ENCODE data around the gene ANGPTL4.

The ANGPTL4 gene

DNA sequence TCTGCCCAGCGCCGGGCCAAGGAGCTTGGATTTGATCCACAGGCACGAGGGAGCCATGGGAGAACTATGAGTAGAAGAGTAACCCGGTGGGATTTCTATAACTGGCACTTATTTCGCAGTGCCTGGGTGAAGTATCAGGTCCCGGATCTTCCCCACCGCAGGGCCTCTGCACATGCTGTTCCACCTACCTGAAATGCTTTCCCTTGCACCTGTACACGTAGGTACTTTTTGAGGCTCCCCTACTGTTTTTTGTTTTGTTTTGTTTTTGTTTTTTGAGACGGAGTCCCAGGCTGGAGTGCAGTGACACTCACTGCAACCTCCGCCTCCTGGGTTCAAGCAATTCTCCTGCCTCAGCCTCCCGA, 20.5 kb upstream of the ANGPTL4 start:
- TF ChIP-seq TAF1 (IDR thresholded peaks at IDR 0.05; ENCODE audit: low read depth) (no peak), ZBTB7A (IDR thresholded peaks at IDR 0.05; ENCODE audit: low read depth) (no peak), NFIC (IDR thresholded peaks at IDR 0.05) (no peak), EGR1 (IDR thresholded peaks at IDR 0.05) (0 out of 2 replicates have a peak, but pooled peaks have one; percentile 1)
- TF ChIP-seq, protein P1, sequence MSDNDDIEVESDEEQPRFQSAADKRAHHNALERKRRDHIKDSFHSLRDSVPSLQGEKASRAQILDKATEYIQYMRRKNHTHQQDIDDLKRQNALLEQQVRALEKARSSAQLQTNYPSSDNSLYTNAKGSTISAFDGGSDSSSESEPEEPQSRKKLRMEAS (IDR thresholded peaks at IDR 0.05), result no peak

DNA sequence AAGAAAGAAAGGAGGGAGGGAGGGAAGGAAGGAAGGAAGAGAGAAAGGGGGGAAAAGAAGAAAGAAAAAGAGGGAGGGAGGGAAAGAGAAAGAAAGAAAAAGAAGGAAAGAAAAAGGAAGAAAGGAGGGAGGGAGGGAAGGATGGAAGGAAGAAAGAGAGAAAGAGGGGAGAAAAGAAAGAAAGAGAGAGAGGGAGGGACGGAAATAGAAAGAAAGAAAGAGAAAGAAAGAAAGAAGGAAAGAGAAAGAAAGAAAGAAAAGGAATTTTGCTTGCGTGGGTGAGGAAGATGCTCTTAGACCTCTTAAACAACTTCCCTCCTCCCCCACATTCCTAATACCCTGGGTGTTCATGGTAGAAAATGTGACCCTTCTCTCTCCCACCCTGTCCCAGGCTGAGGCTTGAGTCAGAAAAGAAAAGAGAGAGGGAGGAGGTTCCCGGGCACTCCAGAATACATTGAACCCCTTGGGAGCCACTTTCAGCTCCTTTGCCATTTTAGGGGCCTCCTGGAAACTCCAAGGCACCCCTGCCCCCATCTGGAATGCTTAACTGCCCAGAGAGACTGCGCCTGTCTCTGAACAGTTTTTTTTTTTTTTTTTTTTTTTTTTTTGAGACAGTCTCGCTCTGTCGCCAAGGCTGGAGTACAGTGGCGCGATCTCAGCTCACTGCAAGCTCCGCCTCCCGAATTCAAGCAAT, 11.7 kb upstream of the ANGPTL4 start:
- no peak for TF ChIP-seq TCF12 (IDR thresholded peaks at IDR 0.05; ENCODE audit: low read depth)
- TF ChIP-seq TAF1 (IDR thresholded peaks at IDR 0.05; ENCODE audit: low read depth), result no peak
- TF ChIP-seq, protein P1 (IDR thresholded peaks at IDR 0.05), result no peak
- no peak for TF ChIP-seq CEBPB (IDR thresholded peaks at IDR 0.05)
- no peak for TF ChIP-seq ZBTB7A (IDR thresholded peaks at IDR 0.05; ENCODE audit: low read depth)
- TF ChIP-seq, protein P2, sequence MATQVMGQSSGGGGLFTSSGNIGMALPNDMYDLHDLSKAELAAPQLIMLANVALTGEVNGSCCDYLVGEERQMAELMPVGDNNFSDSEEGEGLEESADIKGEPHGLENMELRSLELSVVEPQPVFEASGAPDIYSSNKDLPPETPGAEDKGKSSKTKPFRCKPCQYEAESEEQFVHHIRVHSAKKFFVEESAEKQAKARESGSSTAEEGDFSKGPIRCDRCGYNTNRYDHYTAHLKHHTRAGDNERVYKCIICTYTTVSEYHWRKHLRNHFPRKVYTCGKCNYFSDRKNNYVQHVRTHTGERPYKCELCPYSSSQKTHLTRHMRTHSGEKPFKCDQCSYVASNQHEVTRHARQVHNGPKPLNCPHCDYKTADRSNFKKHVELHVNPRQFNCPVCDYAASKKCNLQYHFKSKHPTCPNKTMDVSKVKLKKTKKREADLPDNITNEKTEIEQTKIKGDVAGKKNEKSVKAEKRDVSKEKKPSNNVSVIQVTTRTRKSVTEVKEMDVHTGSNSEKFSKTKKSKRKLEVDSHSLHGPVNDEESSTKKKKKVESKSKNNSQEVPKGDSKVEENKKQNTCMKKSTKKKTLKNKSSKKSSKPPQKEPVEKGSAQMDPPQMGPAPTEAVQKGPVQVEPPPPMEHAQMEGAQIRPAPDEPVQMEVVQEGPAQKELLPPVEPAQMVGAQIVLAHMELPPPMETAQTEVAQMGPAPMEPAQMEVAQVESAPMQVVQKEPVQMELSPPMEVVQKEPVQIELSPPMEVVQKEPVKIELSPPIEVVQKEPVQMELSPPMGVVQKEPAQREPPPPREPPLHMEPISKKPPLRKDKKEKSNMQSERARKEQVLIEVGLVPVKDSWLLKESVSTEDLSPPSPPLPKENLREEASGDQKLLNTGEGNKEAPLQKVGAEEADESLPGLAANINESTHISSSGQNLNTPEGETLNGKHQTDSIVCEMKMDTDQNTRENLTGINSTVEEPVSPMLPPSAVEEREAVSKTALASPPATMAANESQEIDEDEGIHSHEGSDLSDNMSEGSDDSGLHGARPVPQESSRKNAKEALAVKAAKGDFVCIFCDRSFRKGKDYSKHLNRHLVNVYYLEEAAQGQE (IDR thresholded peaks at IDR 0.05; ENCODE audit: low read depth), result no peak
- TF ChIP-seq EP300 (IDR thresholded peaks at IDR 0.05; ENCODE audit: borderline replicate concordance), result no peak

DNA sequence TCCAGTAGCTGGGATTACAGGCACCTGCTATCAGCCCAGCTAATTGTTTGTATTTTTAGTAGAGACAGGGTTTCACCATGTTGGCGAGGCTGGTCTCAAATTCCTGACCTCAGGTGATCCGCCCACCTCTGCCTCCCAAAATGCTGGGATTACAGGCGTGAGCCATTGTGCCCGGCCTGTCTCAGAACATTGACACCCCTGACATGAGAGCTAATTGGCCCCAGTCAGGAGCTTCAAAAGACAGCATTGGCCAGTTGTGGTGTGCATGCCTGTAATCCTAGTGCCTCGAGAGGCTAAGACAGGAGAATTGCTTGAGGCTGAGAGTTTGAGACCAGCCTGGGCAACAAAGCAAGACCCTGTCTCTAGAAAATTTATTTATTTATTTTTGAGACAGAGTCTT, 11.1 kb upstream of the ANGPTL4 start:
- TF ChIP-seq, protein P1 (IDR thresholded peaks at IDR 0.05), result peak; percentile 28; the same call in 1 of the 2 replicates

DNA sequence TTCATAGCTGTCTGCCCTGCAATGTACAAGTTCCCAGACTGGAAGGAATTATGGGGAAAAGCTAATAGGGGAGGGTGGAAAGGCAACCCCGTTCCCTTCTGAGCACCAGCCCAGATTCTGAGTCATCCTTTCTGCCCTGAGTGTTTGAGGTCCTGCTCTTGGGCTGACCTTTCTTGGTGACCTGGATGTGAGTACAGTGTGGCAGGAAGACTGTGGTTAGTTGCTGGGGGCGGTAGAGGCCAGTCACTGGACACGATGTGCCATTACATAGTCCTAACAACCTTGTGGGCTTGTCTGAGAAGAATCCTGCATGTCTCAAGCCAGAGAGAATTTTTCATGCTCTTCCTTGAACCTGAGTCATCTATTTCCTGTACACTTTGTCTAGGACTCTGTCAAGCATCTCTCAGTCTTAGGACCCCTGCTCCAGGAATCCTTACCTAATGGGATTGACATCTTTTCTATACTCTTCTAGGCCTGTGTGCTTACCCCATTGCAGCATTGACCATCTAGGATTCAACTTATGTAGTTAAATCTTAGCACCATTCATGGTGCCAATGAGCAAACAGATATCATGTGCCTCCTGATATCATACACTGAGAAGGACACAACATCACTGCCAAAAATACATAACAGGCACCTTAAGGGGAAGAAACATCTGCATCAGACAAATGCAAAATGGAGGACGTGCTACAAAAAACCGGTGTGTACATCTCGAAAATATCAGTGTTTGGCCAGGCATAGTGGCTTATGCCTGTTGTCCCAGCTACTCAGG, 8.1 kb upstream of the ANGPTL4 start:
- TF ChIP-seq NFIC (IDR thresholded peaks at IDR 0.05) (no peak), FOXM1 (IDR thresholded peaks at IDR 0.05; ENCODE audit: borderline replicate concordance, low read depth) (no peak), YY1 (IDR thresholded peaks at IDR 0.05; ENCODE audit: low read depth) (no peak), EGR1 (IDR thresholded peaks at IDR 0.05) (no peak), EP300 (IDR thresholded peaks at IDR 0.05; ENCODE audit: borderline replicate concordance) (no peak), TCF12 (IDR thresholded peaks at IDR 0.05; ENCODE audit: low read depth) (no peak)
- TF ChIP-seq, protein P2 (IDR thresholded peaks at IDR 0.05; ENCODE audit: low read depth), result no peak

DNA sequence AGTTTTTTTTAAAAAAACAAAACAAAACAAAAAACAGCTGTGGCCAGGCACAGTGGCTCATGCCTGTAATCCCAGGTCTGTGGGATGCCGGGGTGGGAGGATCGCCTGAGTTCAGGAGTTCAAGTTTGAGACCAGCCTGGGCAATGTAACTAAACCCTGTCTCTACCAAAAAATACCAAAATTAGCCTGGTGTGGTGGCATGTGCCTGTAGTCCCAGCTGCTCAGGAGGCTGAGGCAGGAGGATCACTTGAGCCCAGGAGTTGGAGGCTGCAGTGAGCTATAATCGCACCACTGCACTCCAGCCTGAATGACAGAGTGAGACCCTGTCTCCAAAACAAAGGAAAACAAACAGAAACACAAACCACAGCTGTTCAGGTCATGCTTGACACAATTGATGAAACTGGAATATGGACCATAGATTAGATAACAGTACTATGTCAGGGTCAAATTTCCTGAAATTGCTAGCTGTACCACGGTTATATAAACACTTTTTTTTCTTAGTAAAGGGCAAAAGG, 6.9 kb upstream of the ANGPTL4 start:
- TF ChIP-seq, protein P2 (IDR thresholded peaks at IDR 0.05; ENCODE audit: low read depth), result no peak
- no peak for TF ChIP-seq CREB1 (IDR thresholded peaks at IDR 0.05; ENCODE audit: low read depth)
- TF ChIP-seq TAF1 (IDR thresholded peaks at IDR 0.05; ENCODE audit: low read depth), result no peak
- TF ChIP-seq, protein P3, sequence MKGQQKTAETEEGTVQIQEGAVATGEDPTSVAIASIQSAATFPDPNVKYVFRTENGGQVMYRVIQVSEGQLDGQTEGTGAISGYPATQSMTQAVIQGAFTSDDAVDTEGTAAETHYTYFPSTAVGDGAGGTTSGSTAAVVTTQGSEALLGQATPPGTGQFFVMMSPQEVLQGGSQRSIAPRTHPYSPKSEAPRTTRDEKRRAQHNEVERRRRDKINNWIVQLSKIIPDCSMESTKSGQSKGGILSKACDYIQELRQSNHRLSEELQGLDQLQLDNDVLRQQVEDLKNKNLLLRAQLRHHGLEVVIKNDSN (IDR thresholded peaks at IDR 0.05), result no peak
- no peak for TF ChIP-seq TCF12 (IDR thresholded peaks at IDR 0.05; ENCODE audit: low read depth)
- TF ChIP-seq YY1 (IDR thresholded peaks at IDR 0.05; ENCODE audit: low read depth), result no peak
- no peak for TF ChIP-seq EGR1 (IDR thresholded peaks at IDR 0.05)
- no peak for TF ChIP-seq CEBPB (IDR thresholded peaks at IDR 0.05)
- TF ChIP-seq ZBTB7A (IDR thresholded peaks at IDR 0.05; ENCODE audit: low read depth), result no peak
- no peak for TF ChIP-seq RAD21 (IDR thresholded peaks at IDR 0.05; ENCODE audit: low read depth)
- TF ChIP-seq NFIC (IDR thresholded peaks at IDR 0.05), result no peak
- TF ChIP-seq TEAD4 (IDR thresholded peaks at IDR 0.05), result no peak
- TF ChIP-seq EP300 (IDR thresholded peaks at IDR 0.05; ENCODE audit: borderline replicate concordance), result no peak
- TF ChIP-seq FOXM1 (IDR thresholded peaks at IDR 0.05; ENCODE audit: borderline replicate concordance, low read depth), result no peak
- TF ChIP-seq, protein P1 (IDR thresholded peaks at IDR 0.05), result no peak
